GM18951 (cell line): ENCODE measurements around the gene FAM47E.

Source experiments
- POLR2A ChIP-seq: IDR thresholded peaks from 4 replicates; pipeline ENCODE4 v1.6.1; 2011; ENCODE audit warnings: mild to moderate bottlenecking; ENCODE audit not compliant: insufficient read length, insufficient read depth; ENCODE audit errors: extremely low read depth
- in situ Hi-C: fragments of 300-500 bp; cut with MboI; formaldehyde crosslinking; loops from one replicate; pipeline ENCODE4 v1.12.0; 2022; ENCODE audit warnings: low sequenced_read_pairs, mixed read lengths, inconsistent platforms; ENCODE audit not compliant: unreplicated experiment

The FAM47E gene

DNA sequence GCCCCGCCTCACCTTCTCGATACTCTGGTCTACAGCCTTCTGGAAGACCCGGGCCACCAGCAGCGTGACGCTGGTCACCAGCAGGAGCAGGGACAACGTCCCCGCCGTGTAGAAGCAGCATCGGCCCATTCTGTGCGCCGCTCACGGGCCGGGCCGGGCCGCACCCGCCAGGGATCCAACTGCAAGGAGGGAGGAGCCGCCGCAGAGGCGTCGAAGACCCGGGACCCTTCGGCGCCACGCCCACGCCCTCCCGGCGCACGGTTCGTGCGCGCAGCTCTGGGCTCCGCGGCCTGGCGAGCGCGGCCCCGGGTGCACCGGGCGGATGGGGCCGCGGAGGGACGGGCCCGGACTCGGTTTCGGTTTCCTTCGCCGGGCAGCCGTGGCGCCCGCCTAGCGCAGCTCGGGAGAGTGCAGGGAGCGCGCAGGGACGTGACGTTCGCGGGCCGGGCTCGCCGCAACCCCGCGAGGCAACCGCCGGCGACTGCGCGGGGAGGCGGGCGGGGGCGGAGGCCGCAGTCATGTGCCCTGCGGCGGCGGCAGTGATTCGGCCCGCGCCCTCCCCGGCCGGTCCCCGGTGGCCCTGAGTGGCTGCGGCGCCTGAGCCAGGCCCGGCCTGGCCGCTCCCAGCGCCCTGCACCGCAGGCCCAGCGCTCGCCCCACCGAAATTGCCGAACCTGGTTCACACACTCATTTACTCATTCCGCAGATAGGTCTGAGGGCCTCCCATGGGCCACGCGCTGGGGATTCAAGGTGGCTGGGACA, 37.9 kb upstream of the FAM47E start, which contains the start of gene SCARB2:
SCARB2 (minus strand) TSS at position 410 of the 762 bp plus-strand sequence; CDS start at position 129, 281 bp downstream.
- peak; percentile 56 for TF ChIP-seq POLR2A
- in situ Hi-C loops, result no loop called here

DNA sequence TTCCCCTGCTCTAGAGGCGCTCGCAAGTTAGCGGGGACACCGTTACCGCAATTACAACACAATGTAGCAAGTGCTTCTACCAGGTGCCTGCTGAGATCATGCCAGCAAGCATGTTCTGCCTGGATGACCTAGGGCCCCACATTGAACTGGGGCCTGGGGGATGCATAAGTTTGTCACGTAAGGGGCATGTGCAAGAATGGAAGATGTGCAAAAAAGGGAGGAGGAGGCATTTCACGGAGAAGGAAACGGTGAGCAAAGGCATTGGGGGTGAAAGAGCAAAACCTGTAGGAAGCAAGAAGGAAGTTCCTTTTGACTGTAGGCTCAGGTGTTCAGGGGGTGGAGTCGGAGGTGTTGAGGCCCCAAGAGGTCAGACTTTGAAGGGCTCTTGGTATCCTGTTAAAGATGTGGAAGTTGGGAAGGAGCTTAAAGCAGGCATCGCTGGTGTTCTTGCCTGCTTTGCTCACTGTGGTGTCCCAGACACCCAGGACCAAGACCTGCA, 37.3 kb upstream of the FAM47E start:
- in situ Hi-C loops, result no loop called here

DNA sequence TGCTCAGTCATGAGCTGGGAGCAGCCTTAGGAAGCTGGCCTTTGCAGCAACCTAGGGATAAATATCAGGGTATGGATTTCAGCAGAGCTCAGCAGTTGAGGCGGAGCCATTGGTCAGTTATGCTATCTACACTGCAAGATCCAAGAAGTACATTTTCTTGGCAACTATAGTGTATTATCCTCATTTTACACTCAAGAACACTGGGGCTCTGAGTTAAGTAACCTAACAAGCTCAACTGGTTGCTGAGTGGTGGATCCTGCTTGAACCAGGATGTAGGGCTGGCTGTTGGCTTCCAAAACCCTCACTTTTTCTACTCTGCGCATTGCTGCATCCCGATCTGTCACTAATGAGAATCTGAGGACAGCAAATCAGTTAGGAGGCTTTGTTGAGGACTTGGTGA, 36.4 kb upstream of the FAM47E start:
- TF ChIP-seq POLR2A, result no peak
- in situ Hi-C loops, result no loop called here

More for the DNA sequence above, 37.3 kb upstream of the FAM47E start:
- TF ChIP-seq POLR2A, result no peak

DNA sequence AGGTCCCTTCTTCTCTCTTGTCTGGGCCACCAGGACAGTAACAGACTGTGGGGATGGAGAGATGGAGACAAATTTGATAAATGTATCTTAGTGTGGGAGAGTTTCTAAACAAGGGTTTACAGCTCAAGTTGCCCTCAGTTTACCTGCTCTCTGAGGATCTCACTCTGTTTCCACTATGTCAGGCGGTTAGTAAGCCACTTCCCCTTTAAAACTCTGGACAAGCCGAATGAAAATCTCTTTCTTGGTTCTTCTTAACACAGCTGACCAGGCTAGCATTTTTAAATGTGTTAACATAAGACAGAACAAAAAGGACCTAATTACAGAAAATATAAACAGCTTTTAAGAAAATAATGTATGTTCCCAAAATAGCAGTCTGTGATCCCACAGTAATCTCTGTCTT, 35.0 kb upstream of the FAM47E start:
- no peak for TF ChIP-seq POLR2A
- in situ Hi-C loops, result no loop called here

DNA sequence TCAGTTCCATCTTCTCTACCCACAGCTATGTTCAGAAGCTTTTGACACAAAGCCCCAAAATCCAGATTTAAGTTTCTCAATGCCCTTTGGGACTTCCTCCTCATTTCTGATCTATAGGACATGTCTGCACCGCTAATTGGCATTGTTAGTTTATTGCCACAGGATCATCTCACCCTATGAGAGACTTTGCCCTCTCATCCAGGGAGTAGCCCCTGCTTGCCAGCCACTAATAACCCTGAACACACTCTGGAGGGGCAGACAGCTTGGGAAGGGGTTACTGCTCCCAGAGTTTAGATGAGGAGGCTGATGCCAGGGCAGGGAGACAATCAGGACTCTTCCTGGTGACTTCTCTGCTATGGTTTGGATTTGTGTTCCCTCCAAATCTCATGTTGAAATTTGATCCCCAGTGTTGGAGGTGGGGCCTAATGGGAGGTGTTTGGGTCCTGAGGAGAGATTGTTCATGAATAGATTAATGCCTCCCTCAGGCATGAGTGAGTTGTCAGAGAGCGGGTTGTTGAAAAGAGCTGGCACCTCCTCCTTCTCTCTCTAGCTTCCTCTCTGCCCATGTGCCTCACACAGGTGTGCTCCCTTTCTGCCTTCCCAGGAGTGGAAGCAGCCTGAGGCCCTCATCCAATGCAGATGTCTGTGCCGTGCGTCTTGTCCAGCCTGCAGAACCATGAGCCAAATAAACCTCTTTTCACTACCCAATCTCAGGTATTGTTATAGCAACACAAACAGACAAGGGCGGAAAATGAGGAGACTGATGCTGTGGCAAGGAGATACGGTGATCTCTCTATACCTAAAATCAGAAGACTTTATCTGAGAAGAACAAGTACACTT, 34.3 kb upstream of the FAM47E start:
- TF ChIP-seq POLR2A, result no peak
- in situ Hi-C loops, result no loop called here

DNA sequence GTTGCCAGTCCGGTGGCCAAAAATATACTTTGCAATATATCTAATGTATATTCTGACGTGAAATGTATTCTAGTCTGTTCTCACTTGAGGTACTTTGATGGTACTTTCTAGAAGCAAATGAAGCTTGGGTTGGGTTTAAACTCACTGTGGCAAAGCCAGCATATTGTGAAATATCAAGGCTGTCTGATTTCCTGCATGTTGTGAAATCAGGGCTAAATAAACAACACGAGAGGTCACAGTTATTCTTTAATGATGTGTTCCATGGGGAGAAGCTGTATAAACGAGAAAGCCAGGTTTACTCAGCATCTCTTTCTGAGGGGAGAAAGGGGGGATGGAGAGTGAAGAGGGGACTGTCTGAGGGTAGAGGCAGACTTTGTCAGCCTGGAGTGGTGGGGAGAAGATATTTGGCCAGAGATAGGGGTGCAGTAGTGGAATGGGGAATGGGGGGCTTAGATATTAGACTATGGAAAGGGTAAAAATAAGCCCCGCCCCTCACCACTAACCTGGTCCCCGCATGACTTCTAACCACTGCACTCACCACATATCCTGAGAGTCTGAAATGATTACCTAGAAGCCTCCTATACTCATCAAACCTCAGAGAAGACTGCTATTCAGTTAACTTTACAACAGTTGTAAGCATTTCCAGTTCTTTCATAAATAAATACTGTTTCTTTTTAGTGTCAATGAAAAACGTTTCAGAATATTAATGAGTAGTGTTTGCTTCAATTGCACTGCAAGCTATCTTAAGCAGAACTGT, 32.0 kb upstream of the FAM47E start:
- in situ Hi-C loops, result no loop called here
- TF ChIP-seq POLR2A, result no peak

DNA sequence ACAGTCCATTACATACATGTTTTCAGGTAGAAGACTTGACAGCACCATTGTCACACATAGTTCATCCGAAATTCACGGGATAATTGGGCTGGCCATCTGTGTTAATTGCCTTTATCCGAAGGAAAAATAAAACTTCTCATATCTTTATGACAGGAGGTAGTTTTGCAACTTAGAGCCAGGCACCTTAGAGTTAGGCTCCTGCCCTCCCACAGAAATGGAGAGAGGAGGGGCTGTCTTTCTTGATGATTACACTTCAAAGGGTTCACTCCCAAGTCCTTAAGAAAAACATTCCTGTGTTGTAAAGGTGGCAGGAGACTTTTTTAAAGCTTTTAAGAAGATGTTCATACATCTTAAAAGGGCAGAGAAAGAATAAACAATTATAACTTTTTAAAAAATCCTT, 27.4 kb upstream of the FAM47E start:
- in situ Hi-C loops, result no loop called here
- TF ChIP-seq POLR2A, result no peak

DNA sequence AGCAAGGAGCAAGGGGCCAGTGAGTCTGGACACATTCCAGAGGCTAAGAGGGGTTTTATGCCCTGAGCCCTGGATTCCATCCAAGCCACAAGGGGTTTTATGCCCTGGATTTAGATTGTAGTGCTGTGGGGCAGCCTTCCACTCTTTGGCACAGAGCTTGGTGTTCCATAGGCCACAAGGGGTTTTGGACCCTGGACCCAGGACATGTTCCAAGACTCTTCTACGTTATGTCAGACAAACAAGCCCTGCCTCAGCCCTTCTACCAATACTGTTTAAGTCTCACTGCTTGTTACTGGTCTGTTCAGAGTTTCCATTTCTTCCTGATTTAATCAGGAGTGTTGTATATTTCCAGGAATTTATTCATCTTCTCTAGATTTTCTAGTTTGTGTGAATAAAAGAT, 25.1 kb upstream of the FAM47E start:
- TF ChIP-seq POLR2A, result no peak
- in situ Hi-C loops, result no loop called here

DNA sequence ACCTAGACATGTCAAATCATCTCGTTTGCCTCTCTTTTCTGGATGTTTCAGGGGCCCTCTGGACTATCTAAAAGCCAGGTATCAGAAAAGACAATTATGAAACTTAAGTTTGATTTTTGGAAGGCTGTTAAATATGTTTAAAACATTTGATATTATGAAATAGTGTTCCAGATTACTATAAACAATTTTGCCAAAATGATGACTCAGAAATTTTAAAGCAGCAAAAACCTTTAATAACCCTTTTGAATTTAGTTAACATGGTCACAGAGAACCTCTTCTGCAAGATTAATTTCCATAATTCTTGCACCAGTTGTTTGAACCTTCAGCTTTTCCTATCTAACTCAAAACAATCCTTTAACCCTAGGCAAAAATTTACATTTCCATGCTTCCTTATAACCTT, 18.8 kb upstream of the FAM47E start:
- in situ Hi-C loops, result no loop called here
- TF ChIP-seq POLR2A, result no peak

DNA sequence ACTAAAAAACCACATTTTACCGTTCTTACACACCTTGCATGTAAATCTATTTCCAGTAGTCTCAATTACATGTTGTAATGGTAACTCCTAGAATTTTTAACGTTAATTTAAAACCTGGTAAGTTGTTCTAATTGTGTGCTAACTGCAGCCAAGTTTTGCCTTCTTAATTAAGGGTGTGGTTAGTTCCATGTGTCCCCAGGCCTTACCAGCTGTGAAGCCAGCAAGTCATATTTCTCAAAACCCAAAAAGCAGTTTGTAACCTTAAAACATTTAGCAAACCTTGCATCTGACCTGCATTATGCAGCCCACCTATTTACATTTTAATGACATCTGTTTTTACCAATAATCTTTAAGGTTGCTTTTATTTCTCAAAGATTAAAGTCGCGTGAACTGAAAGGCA, 18.4 kb upstream of the FAM47E start:
- TF ChIP-seq POLR2A, result no peak

DNA sequence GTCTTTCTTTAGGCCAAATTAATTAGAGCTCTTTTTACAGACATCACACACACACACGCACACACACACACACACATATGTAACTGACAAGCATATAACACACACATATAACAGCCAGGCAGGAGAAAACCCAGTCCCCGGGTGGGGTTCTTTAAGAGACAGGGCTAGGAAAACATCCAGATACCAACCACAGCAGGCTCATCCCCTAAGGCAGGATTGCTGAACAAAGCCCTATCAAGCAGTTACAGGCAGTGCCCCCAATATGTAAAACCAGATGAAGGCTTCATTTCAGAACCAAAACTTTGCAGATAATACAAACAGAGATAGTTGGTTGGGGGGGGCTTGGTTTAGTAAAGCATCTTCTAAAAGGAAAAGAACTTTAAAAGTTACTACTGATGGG, 18.0 kb upstream of the FAM47E start:
- in situ Hi-C loops, result no loop called here
- no peak for TF ChIP-seq POLR2A

More for the DNA sequence above, 18.4 kb upstream of the FAM47E start:
- in situ Hi-C loops, result no loop called here

DNA sequence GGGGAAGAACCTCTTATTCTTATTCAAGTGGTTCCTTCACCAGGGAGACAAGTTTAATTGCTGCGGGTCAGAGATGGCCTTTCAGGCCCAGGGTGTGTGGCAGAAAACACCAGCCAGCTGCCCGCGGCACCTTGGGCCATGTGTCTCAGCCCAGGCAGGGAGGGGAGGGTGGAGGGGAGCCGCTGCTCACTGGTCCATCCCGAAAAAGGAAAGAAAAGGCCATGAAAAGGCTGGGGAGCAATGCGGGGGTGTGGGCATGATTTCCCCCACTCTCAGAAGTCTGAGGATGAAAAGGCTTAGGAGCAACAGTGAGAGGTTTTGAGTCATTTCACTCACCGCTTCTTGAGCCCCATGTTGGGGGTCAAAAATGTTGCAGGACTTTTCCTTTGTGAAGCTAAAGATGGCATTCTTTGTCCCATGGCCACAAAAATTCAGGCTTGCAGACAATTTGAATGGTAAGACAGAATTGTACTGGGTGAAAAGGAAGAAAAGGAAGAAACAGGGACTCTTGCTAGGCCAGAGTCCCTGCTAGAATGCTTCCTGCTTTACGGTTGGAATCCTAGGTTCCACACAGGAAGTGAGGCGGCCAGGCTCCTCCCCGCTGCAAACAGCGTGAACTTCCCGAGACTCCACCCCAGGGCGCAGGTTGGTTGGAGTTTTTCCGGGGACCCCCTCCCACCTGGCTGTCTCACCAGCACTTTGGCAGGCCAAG, 17.4 kb upstream of the FAM47E start:
- no peak for TF ChIP-seq POLR2A
- in situ Hi-C loops, result no loop called here
